Prostate gland (tissue), 2 donors: ENCODE results near the gene RPSA. TPM values are rescaled to one million over a fixed set of nuclear protein-coding genes. Genes with fewer than 3 reads are reported as not detected.
A peak's percentile ranks its signal among the peaks of the same experiment; 100 is the strongest.

Experiments used
- DNase-seq: peaks from one replicate; pipeline ENCODE4 v3.0.0-alpha.2; 2019; ENCODE audit warnings: low spot score
- H3K27ac ChIP-seq, 2 donors: fragments of 200-600 bp; sonication (generic); 2 replicates each; pipeline ENCODE4 v1.5.1; 2017 to 2019
- H3K27me3 ChIP-seq: fragments of 200-600 bp; sonication (generic); replicated peaks from 2 replicates; pipeline ENCODE4 v1.5.1; 2019; ENCODE audit not compliant: insufficient read depth
- H3K36me3 ChIP-seq, 2 donors: fragments of 200-600 bp; sonication (generic); 1 replicate in 1 of 2; 2 replicates in 1 of 2; pipeline versions ENCODE4 v1.5.1 to v1.8.1; 2017 to 2019
- H3K4me1 ChIP-seq: fragments of 200-600 bp; sonication (generic); replicated peaks from 2 replicates; pipeline ENCODE4 v1.5.1; 2019
- H3K4me3 ChIP-seq, 2 donors: fragments of 200-600 bp; sonication (generic); 2 replicates each; pipeline ENCODE4 v1.5.1; 2017 to 2019
- H3K9me3 ChIP-seq: fragments of 200-600 bp; sonication (generic); 2 replicates; pipeline ENCODE4 v1.5.1; 2017
- POLR2A ChIP-seq: fragments of 450-650 bp; IDR thresholded peaks from one replicate; pipeline ENCODE4 v1.6.1; 2016; ENCODE audit warnings: antibody characterized with exemption, mild to moderate bottlenecking
- POLR2AphosphoS5 ChIP-seq: sonication (generic); formaldehyde crosslinking; IDR thresholded peaks from one replicate; pipeline ENCODE4 v1.6.1; 2017; ENCODE audit warnings: antibody characterized with exemption
- WGBS: methylation state at CpG from one replicate; pipeline ENCODE4 v1.1.5; 2018; 5-methylcytosine and 5-hydroxymethylcytosine counted together
- intact Hi-C: fragments of 100-400 bp; cut with DNase I; formaldehyde crosslinking; loops from one replicate; pipeline ENCODE4 v1.14.2; 2022
- total RNA-seq, 2 donors: library from RNA; depleted of rRNA; stranded (reverse); fragments of >200 nt; gene quantifications; one replicate each; pipeline ENCODE4 v1.1.0, GENCODE V29; 2016
- TF ChIP-seq, protein P1 (sequence below), 4 experiments: fragments of 200-600 bp in 2 of 4; fragments of 450-650 bp in 2 of 4; sonication (generic) in 2 of 4; IDR thresholded peaks; 1 replicate in 3 of 4; 2 replicates in 1 of 4; pipeline ENCODE4 v1.5.1; 2016 to 2019; ENCODE audit warnings: antibody characterized with exemption in 4 of 4, mild to moderate bottlenecking in 2 of 4, moderate library complexity in 2 of 4

RPSA gene
- total RNA-seq, 2 donors from 2014 or later: 732 to 1,080 TPM

DNA sequence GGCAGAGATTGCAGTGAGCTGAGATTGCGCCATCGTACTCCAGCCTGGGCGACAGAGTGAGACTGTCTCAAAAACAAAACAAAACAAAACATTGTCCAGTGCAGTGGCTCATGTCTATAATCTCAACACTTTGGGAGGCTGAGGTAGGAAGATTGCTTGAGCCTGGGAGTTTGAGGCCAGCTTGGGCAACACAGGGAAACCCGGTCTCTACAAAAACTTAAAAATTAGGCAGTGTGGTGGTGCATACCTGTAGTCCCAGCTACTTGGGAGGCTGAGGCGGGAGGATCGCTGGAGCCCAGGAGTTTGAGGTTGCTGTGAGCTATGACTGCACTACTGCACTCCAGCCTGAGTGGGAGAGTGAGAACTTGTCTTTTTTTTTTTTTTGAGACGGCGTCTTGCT lies 33.8 kb downstream of the RPSA start:
- intact Hi-C loops: loop anchor here (10.0 kb wide), 1 partner anchor 734 kb away; no protein-coding TSS in a partner anchor
- H3K4me3 ChIP-seq: no peak overlapping the region
- no peaks in the 10 kb centered on the region for H3K36me3 ChIP-seq
- WGBS: 87% methylated on average over 8 of the region's 8 CpGs
- TF ChIP-seq, protein P1, sequence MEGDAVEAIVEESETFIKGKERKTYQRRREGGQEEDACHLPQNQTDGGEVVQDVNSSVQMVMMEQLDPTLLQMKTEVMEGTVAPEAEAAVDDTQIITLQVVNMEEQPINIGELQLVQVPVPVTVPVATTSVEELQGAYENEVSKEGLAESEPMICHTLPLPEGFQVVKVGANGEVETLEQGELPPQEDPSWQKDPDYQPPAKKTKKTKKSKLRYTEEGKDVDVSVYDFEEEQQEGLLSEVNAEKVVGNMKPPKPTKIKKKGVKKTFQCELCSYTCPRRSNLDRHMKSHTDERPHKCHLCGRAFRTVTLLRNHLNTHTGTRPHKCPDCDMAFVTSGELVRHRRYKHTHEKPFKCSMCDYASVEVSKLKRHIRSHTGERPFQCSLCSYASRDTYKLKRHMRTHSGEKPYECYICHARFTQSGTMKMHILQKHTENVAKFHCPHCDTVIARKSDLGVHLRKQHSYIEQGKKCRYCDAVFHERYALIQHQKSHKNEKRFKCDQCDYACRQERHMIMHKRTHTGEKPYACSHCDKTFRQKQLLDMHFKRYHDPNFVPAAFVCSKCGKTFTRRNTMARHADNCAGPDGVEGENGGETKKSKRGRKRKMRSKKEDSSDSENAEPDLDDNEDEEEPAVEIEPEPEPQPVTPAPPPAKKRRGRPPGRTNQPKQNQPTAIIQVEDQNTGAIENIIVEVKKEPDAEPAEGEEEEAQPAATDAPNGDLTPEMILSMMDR (IDR thresholded peaks at IDR 0.05): no peak
- H3K27me3 ChIP-seq: no peaks in the 10 kb centered on the region
- H3K4me1 ChIP-seq: no peaks in the 10 kb centered on the region
- no peaks in the 10 kb centered on the region for H3K9me3 ChIP-seq
- no peak for DNase-seq
- no peak overlapping the region for H3K27ac ChIP-seq

DNA sequence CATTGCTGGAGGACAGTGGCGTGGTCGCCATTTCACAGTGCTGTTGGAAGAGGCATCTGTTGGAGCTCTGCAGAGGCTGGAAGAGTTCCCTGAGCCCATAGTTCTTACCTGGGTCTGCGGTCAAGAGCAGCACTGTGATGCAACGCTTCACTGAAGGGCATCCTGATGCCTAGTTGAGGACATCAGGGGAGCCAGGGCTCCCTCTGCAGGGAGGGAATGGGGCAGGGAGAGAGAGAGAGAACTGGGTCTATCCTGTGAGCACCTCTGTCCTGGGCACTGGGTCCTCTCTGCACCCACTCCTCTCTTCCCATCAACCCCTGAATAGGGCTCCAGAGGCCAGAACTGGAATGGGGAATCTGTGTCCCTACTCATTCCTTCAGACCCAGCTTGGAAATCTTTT lies 37.0 kb downstream of the RPSA start:
- 91% methylated on average over 4 of the region's 4 CpGs for WGBS
- Histone ChIP-seq H3K4me1 (no peaks in the 10 kb centered on the region), H3K4me3 (no peak overlapping the region), H3K9me3 (no peaks in the 10 kb centered on the region), H3K36me3 (no peaks in the 10 kb centered on the region), H3K27ac (no peak overlapping the region), H3K27me3 (no peaks in the 10 kb centered on the region)
- intact Hi-C loops: loop anchor here (10.0 kb wide), 1 partner anchor 731 kb away; no protein-coding TSS in a partner anchor
- DNase-seq: no peak
- TF ChIP-seq POLR2AphosphoS5: no peak
- TF ChIP-seq POLR2A: no peak
- TF ChIP-seq, protein P1 (IDR thresholded peaks at IDR 0.05): no peak

DNA sequence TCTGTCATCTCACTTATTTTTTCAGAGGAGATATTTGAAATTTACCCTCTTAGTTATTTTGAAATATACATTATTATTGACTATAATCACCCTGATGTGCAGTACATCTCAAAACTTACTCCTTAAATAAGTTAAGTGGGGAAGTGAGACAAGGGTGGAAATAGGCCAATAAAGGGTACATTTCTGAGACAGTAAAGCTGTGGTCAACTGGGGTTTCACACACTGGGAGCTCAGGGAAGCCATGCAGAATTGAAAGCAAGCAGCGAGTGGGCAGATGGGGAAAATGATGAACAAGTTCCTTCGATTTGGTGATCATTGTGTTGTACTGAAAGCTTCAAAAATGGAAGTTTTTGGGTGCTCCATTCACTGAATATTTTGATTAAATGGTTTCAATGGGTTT lies 39.4 kb downstream of the RPSA start:
- Histone ChIP-seq H3K36me3 (no peaks in the 10 kb centered on the region), H3K27ac (no peak overlapping the region), H3K27me3 (no peaks in the 10 kb centered on the region), H3K4me3 (no peak overlapping the region), H3K9me3 (no peaks in the 10 kb centered on the region), H3K4me1 (no peaks in the 10 kb centered on the region)
- 80% methylated on average over 2 of the region's 2 CpGs for WGBS
- intact Hi-C loops: loop anchor here (5.0 to 10.0 kb wide), 2 partner anchors 51 to 729 kb away; no protein-coding TSS in a partner anchor
- DNase-seq: no peak
- TF ChIP-seq POLR2A: no peak
- no peak for TF ChIP-seq POLR2AphosphoS5
- TF ChIP-seq, protein P1 (IDR thresholded peaks at IDR 0.05): no peak

DNA sequence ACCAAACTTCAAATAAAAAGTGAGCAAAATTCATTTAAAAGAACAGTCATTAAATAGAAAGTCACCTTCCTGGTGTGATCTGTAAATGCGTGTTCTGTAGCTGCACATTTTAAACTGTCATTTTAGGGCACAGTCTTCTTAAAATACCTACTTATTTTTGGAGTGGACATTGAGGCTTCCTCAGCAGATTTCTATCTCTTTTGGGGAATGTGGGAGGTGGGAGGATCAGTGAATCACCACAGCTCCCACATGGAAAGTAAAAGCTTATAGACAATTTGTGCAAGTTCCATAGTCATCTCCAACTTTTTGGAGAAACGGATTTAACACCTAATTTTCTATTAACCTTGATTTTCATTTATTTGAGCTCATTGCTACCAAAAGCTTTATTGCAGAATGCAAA lies 39.9 kb downstream of the RPSA start:
- Histone ChIP-seq H3K4me1 (no peaks in the 10 kb centered on the region), H3K4me3 (no peak overlapping the region), H3K27ac (no peak overlapping the region), H3K27me3 (no peaks in the 10 kb centered on the region), H3K36me3 (no peaks in the 10 kb centered on the region), H3K9me3 (no peaks in the 10 kb centered on the region)
- no peak for DNase-seq
- TF ChIP-seq, protein P1 (IDR thresholded peaks at IDR 0.05): no peak
- TF ChIP-seq POLR2AphosphoS5 (no peak), POLR2A (no peak)
- 72% methylated on average over 2 of the region's 2 CpGs for WGBS
- intact Hi-C loops: loop anchor here (5.0 to 10.0 kb wide), 2 partner anchors 51 to 728 kb away; no protein-coding TSS in a partner anchor

DNA sequence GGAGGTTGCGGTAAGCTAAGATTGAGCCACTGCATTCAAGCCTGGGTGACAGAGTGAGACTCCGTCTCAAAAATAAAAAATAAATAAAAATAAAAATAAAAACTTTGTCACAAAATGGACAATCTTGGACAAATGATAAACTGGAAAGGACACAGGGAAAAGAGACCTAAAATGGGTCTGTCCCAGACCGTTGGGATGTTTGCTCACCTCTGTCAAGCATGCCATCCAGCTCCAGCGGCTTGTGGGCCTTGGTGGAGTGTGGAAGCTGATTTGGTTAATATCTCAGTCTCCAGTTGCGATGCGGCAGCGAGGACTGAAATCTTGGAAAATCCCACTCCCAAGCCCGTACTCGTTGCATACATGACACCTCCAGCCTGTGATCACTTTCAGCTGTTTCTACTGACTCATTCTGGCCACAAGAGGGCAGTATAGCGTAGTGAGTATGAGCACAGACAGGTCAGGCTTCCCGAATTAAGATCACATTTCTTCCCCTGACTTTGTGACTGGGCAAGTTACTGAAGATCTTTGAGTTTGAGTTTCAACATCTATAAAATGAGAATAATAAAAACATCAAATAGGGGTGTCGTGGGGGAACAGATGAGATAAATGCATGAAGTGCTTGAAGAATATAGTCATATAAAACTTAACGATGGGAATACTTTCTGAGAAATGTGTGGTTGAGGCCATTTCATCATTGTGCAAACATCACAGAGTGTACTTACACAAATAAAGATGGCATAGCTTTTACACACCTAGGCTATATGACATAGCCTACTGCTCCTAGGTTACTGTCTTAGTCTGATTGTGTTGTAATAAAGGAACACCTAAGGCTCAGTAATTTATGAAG lies 41.3 kb downstream of the RPSA start:
- intact Hi-C loops: loop anchor here (5.0 to 10.0 kb wide), 2 partner anchors 49 to 727 kb away; no protein-coding TSS in a partner anchor
- WGBS: 19% methylated on average over 13 of the region's 13 CpGs
- TF ChIP-seq POLR2A (no peak), POLR2AphosphoS5 (peak; percentile 25)
- TF ChIP-seq, protein P1 (IDR thresholded peaks at IDR 0.05): peak; percentile 69 to 89 (median 76)
- no peaks in the 10 kb centered on the region for H3K27me3 ChIP-seq
- no peak overlapping the region for H3K4me3 ChIP-seq
- no peaks in the 10 kb centered on the region for H3K9me3 ChIP-seq
- H3K4me1 ChIP-seq: no peaks in the 10 kb centered on the region
- H3K27ac ChIP-seq: no peak overlapping the region
- H3K36me3 ChIP-seq: no peaks in the 10 kb centered on the region
- peak; percentile 78 for DNase-seq
